OCI-LY7 (cell line): ENCODE data around the gene SPTB.

Experiments used
- EZH2phosphoT487 ChIP-seq: fragments of 200-600 bp; sonication (generic); IDR thresholded peaks from 2 replicates; pipeline ENCODE4 v1.6.1; 2018; ENCODE audit warnings: low read depth, borderline replicate concordance, mild to moderate bottlenecking, mixed run types, antibody characterized with exemption, low read length, moderate library complexity, mixed read lengths
- TF ChIP-seq, protein P1 (sequence below): fragments of 200-600 bp; sonication (generic); conservative IDR thresholded peaks from 2 replicates; pipeline ENCODE4 v1.5.1; 2014; ENCODE audit warnings: mild to moderate bottlenecking, antibody characterized with exemption, low read length, moderate library complexity, mixed read lengths

DNA sequence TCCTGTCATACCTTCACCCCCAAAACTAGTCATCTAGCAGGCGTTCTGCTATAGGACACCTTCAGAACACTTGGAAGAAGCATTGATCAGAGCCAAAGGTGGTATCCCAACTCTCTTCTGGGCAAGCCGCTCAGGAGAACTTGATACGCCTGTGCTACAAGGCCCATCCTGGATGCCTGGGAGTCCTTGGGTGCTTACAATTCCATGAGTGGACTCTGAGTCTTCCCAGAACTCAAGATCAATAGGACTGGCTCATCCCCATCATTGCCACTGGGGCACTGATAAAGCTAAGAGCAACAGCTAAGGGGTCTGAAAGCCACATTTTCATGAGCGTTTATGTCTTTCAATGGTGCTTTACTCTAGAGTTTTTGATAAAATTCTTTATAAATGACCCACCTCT is 1.9 kb downstream of the SPTB start:
- TF ChIP-seq, protein P1, sequence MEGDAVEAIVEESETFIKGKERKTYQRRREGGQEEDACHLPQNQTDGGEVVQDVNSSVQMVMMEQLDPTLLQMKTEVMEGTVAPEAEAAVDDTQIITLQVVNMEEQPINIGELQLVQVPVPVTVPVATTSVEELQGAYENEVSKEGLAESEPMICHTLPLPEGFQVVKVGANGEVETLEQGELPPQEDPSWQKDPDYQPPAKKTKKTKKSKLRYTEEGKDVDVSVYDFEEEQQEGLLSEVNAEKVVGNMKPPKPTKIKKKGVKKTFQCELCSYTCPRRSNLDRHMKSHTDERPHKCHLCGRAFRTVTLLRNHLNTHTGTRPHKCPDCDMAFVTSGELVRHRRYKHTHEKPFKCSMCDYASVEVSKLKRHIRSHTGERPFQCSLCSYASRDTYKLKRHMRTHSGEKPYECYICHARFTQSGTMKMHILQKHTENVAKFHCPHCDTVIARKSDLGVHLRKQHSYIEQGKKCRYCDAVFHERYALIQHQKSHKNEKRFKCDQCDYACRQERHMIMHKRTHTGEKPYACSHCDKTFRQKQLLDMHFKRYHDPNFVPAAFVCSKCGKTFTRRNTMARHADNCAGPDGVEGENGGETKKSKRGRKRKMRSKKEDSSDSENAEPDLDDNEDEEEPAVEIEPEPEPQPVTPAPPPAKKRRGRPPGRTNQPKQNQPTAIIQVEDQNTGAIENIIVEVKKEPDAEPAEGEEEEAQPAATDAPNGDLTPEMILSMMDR = no peak
- no peak for TF ChIP-seq EZH2phosphoT487
